Raji (cell line): ENCODE data around the gene GRM8.

ENCODE experiments used
- POLR2A ChIP-seq: IDR thresholded peaks from 2 replicates; pipeline ENCODE4 v1.6.1; 2011; ENCODE audit warnings: low read depth, low read length, control low read depth; ENCODE audit not compliant: insufficient read depth

GRM8 gene

GRCh38 chr7:126774077-126774476, 478.7 kb downstream of the GRM8 start:
- TF ChIP-seq POLR2A: no peak

GRCh38 chr7:126768836-126769235, 483.9 kb downstream of the GRM8 start:
- TF ChIP-seq POLR2A: no peak

GRCh38 chr7:126760914-126761577, 491.7 kb downstream of the GRM8 start:
- no peak for TF ChIP-seq POLR2A

GRCh38 chr7:126755381-126755780, 497.4 kb downstream of the GRM8 start:
- TF ChIP-seq POLR2A: no peak

GRCh38 chr7:126750207-126750911, 502.4 kb downstream of the GRM8 start:
- TF ChIP-seq POLR2A: no peak

- TF ChIP-seq POLR2A: no peak
These were observed 523.8 kb downstream of the GRM8 start for GRCh38 chr7:126728967-126729366.

- no peak for TF ChIP-seq POLR2A
These were observed 524.8 kb downstream of the GRM8 start for GRCh38 chr7:126727930-126728391.

- no peak for TF ChIP-seq POLR2A
These were observed 528.7 kb downstream of the GRM8 start for GRCh38 chr7:126723966-126724544.

GRCh38 chr7:126720232-126720631, 532.5 kb downstream of the GRM8 start:
- TF ChIP-seq POLR2A: no peak

- no peak for TF ChIP-seq POLR2A
These were observed 534.3 kb downstream of the GRM8 start for GRCh38 chr7:126718419-126718818.

- TF ChIP-seq POLR2A: no peak
These were observed 536.4 kb downstream of the GRM8 start for GRCh38 chr7:126716321-126716720.

- TF ChIP-seq POLR2A: no peak
These were observed 537.7 kb downstream of the GRM8 start for GRCh38 chr7:126715076-126715475.

- TF ChIP-seq POLR2A: no peak
These were observed 550.3 kb downstream of the GRM8 start for GRCh38 chr7:126702242-126703016.

- peak; percentile 79 for TF ChIP-seq POLR2A
These were observed 551.7 kb downstream of the GRM8 start for GRCh38 chr7:126700807-126701604.

GRCh38 chr7:126699707-126700106, 553.0 kb downstream of the GRM8 start:
- no peak; the same call in 1 of the 2 replicates for TF ChIP-seq POLR2A
